GM23248 (cell line): ENCODE data around the gene CLEC19A.

ENCODE experiments used
- EZH2 ChIP-seq: fragments of 200-600 bp; sonication (generic); IDR thresholded peaks from 2 replicates; pipeline ENCODE4 v1.6.1; 2018; ENCODE audit warnings: antibody characterized with exemption, mild to moderate bottlenecking; ENCODE audit not compliant: insufficient read depth, poor library complexity, severe bottlenecking
- EZH2phosphoT487 ChIP-seq: fragments of 200-600 bp; sonication (generic); IDR thresholded peaks from 2 replicates; pipeline ENCODE4 v1.6.1; 2018; ENCODE audit warnings: antibody characterized with exemption, moderate library complexity, mild to moderate bottlenecking, low read depth; ENCODE audit not compliant: insufficient read depth

DNA sequence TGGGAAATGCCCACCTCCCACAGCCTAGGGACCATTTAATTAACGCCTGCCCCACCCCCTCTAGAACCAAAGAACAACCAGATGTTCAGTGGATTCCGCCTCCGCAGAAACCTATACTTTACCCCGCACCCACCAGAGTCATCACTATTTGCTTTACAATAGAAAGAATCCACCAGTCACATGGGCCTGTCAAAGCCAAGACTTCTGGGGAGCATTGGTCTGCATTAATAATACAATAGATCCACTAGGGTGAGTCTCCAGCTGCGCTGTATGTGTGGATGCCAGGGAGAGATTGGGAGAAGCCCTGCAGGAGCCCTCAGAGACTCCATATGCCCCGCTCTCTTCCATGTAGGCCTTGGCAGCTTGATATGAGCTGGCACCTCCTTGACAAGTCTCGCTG lies 31.3 kb downstream of the CLEC19A start:
- TF ChIP-seq EZH2phosphoT487, result no peak
- no peak for TF ChIP-seq EZH2
